Activated CD8-positive, alpha-beta memory T cell treated with anti-CD3 and anti-CD28 coated beads, Interleukin-2, amount 50 U/mL, for 48 hours (primary cell): ENCODE measurements around the gene NPSR1.
"Not testable (repeated sequence)": the region's sequence is repeated elsewhere in the genome, so short reads cannot be mapped to it uniquely, and the experiment has no call there.

Experiments used
- DNase-seq: peaks from one replicate; pipeline ENCODE4 v3.0.0-alpha.2; 2020

Gene NPSR1, protein sequence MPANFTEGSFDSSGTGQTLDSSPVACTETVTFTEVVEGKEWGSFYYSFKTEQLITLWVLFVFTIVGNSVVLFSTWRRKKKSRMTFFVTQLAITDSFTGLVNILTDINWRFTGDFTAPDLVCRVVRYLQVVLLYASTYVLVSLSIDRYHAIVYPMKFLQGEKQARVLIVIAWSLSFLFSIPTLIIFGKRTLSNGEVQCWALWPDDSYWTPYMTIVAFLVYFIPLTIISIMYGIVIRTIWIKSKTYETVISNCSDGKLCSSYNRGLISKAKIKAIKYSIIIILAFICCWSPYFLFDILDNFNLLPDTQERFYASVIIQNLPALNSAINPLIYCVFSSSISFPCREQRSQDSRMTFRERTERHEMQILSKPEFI

DNA sequence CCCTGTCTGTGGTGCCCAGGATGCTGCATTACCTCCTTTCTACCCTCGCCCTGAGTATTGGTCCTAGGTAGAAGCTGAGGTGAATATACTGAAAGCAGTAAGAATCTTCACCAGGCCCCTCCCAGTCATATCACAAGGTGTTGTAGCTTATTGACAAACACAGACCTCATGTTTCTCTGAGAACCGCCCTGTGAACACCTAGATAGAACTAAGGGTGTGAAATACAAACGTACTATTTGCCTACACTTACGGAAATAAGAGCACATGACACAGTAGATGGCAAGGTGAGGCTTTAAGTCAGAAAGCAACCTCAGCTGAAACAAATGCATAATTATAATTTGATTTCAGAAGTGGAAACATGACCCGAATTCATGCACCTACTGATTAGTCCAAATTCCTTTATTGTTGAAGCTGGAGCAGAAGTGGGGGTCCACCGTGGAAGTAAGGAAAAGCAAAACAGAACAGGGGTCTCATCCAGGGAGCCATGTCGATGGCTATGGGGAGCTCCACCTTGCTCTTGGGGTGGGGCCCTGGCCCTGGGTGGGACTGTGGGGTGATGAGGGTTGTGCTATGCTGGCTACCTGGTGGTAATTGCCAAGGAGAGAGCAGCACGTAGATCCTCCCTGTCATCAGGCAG, at the start of gene NPSR1:
Gene NPSR1, plus strand, starts transcription at position 587 of the 637 bp plus-strand sequence. CDS start 195 bp downstream, outside the sequence.
- no peak for DNase-seq

DNA sequence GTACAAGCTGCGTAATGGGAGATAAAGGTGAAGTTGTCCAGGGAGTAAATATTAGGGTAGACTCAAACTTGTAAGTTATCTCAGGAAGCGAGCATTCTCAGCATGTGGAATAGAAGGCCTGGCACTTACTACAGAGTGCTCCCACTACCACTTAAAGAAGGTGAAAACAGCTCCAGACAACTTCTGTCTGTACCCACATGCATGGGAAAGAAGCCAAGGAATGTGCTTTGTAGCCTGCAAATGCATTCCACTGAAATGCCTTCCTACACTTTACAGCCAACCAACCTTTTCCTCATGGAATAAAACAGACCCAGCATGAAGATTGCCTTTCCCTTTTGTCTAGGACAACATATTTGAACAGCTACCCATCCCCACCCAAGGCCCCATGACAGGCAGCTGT, 45.4 kb upstream of the NPSR1 start:
- no peak for DNase-seq

DNA sequence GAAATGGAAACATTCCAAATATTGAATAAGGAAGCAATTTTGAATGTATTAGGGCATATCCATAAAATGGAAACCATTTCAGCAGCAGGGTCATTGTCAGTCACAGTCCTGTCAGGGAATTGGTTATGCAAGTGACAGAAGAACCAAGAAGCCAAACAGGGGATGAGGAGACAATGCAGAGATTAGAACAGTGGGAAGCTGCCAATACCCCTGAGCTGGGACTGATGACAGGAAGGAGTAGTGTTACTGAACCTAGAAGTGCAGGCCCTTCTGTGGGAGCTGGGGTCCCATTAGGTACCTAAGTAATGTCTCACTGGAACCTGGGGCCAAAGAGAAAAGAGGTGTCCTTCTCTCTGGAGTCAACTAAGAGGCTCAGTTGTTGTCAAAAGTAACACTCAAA, 37.6 kb upstream of the NPSR1 start:
- DNase-seq, result no peak

DNA sequence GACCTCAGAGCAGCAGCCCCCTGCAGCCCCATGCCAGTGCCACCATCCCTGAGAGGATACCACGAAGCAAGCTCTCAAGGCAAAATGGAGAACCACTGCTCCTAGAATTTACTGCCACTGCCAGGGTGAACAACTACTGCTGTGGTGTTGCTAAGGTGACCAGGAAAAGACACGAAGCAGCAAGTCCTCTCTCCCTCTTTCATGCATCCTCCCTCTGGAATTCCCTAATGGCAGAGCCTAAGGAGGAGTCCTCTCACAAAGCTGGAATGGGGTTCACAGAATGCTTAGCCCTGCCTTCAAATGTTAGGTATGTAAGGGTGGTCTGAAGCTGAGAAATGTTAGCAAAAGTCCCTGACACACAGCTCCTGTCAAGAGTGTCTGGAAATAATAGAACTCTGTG, 35.8 kb upstream of the NPSR1 start:
- no peak for DNase-seq

DNA sequence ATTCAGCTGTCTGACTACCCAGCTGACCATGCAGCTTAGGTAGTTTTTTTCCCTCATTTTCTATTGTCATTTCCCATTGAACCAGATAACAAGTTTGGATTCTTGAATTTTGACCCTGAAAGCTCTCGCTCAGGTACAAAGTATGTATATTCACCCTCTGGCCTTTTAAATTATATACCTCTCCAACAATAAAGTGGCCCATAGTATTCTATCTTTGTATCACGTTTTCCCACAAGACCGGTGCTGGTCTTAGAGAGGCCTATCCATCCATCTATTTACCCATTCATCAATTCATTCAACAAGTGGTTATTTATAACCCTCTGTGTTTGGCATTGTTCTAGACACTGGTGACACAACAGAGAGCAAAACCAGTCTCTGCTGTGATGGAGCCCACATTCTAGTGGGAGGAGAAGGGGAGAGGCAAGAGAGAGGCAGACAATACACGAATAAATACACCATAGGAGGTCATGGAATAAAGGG, 35.2 kb upstream of the NPSR1 start:
- no peak for DNase-seq

DNA sequence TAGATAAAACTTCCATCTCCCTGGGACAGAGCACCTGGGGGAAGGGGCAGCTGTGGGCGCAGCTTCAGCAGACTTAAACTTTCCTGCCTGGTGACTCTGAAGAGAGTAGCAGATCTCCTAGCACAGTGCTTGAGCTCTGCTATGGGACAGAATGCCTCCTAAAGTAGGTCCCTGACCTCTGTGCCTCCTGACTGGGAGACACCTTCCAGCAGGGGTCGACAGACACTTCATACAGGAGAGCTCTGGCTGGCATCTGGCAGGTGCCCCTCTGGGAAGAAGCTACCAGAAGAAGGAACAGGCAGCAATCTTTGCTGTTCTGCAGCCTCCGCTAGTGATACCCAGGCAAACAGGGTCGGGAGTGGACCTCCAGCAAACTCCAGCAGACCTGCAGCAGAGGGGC, 29.4 kb upstream of the NPSR1 start:
- DNase-seq, result not testable (repeated sequence)

DNA sequence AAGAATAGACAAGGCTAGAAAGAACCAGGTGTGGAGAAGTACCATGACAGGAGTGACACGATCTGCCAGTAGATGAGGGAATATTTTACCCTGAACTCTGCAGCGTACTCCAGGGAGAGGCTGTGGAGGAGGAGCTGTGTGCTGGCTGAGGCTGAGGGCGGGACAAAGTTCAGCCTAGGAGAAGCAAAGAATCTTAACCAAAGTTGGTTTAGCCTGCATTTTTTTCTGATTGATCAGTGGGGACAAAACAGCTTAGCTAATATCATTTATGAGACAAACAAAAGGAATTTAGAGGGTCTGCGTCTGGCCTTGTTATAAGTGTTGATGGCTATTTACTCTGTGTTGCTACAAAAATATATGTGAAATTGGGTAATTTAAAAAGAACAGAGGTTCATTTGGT, 5.2 kb upstream of the NPSR1 start:
- no peak for DNase-seq

DNA sequence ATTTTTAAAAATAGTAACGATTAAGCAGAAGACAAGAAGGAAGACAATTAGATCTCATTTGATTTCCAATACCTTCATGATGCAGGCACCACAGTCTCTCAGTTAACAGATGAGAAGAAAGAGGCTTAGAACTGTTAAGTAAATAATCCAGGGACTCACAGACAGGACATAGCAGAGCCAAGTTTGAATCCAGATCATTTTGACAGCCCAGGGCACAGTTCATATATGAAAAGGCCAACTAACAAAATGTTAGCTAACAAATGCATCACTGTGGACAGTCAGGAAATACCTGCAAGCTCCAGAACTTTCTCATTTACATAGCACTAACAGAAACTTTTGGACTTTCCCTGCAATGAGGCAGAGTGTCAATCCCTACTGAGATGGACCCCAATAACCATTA, 4.2 kb upstream of the NPSR1 start:
- DNase-seq, result no peak

DNA sequence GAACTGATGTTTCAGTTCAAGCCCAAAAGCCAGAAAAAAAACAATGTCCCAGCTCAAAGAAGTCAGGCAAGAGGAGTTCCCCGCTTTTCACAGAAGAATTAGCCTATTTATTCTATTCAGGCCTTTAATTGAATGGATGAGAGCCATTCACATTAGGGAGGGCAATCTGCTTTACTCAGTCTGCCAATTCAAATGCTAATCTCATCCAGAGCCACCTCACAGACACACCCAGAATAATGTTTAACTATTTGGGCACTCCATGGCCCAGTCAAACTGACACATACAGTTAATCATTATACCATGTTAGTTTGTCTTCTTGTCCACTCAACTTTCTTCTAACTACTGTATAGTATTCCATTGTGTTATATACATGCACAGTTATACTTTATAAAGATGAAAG, 2.6 kb upstream of the NPSR1 start:
- DNase-seq, result no peak

DNA sequence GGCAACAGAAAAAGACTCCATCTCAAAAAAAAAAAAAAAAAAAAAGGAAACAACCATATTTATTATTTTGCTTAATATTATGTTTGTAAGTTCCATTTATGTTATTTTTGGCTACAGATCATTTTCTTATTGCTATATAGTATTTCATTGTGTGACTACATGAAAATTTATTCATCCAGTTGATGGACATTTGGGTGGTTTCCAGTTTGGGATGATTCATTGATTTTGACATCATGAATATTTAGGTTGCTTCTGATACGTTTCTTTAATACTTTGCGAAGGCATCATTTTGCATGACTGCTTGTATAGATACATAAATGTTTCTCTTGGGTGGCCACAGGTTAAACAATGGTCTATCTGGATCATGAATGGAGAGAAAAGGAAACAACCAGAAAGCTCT, 2.0 kb upstream of the NPSR1 start:
- no peak for DNase-seq

DNA sequence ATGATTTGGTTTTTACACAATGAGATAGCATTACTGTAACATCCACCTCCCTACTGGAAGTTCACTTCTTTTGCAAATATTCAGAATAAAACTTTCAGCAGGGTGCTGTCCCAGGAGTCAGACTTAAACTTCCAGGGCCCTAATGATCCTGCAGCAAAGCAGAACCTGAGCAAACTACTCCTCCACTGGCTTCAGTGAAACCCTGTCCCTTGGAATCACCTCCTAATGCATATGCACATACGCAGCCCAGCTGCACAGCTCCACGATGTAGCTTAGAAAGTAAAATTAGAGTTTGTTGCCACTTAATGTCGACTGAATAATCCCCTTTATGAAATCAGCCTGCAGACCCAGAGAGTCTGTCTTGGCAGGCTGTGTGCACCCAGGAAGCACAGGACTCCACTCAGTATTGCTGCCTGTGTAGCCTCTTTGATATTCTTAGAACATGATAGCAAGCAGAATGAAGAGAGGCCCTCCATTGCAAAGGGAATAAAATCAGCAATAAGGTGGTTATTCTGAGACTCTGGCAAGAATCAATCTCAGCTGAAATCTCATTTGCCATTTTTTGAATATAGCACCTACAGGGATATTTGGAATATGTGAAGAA, 1.6 kb downstream of the NPSR1 start:
- no peak for DNase-seq

DNA sequence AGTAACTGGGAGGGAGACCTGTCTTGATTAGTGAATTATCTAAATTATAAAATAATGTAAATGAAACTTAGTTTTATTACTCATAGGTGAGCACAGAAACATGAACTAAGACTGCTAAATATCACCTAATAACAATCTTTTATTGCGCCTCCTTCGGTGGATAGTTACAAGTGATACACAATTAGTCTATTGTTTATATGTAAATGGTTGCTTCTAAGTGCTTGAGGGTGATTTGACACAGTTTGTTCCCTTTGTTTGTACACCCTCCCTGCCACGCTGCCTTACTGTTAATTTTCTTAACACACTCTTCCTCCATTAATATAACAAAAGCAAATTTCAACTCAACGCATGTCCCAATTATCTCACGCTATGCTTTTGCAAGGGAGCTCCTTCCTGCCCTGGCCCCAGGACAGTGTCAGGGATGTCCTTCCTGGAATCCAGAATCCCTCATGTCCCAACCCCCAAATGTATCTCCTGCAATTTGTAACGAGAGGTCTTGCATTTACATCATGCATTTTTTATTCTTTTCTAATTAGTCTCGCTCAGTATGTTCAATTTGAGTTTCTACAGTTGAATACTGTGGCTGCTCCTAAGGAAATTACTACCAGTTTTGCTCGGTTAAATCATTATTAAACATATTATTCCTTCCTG, 4.2 kb downstream of the NPSR1 start:
- DNase-seq, result no peak

DNA sequence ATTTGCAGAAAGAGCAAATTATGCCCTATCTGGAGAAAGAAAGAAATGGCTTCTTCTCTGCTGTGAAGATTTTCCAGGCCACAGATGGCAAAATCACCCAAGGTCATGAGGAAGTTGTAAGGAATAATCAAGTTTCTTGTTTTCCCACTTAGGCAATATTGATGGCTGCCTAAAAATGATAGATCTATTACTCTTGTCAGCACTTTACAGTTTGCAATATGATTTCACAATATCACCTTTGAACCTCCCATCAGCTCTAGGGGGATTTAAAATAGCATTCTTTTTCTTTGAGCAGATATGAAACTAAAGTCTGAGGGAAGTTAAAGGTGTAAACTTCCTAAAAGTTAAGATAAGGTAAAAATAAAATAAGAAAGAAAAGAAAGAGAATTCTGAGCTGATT, 6.7 kb downstream of the NPSR1 start:
- no peak for DNase-seq

DNA sequence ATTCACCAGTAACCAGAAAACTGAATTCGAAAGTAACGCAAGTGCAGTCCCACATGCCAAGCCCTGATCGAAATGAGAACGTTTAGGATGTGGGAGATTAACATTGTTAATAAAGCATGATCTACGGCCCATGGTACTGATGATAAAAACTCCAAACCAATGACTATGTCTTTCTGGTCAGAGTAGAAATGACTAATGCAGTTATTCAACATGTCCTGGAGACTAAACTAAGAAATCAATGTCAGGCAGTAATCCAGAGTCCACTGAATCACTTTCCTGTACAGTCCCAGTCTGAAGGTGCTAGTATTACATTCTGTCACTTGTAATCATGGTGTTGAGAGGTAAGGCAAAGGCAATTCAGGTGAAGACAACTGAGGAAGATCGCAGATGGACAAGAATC, 14.4 kb downstream of the NPSR1 start:
- DNase-seq, result no peak

DNA sequence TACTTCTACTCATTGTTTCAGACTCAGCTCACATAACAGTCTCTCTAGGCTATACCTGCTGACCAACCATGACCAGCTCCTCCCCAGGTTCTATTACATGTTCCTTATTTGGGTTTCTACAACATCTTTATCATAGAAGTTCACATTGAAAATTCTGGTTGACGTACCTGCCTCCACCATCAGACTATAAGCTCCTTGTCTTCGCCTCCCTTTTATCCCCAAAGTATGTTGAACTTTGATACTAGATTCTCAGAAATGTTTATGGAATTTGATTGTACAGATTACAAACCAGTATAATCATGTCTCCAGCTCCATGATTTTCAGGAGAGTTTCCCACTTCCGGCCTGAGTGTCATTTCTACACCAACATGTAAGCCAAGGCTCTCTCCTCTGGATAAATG, 15.0 kb downstream of the NPSR1 start:
- no peak for DNase-seq

DNA sequence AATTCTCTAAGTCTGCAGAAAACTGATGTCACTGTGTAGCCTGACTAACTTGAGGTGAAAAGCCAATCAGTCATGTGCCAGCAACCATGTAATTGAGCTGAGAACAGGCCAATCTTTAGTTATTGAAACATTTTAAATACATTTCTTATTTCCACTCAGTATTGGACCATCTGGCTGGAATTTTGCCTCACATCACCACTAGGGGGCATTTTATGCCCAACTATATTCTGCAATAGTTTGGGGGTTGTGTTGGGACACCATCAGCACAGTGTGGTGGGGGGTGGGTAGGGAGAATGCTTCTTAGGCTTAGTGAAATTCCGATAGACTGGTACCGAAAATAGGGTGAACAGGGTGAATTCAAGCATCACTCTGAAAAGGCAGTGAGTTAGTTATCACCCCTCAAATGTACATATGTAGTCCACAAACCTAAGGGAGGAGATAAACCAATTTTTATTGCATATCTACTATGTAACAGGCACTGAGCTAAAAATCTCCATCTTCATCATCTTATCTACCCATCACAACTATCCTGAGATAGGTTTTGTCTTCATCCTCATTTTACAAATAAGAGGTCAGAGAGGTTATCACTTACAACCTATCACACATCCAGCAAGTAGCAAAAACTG, 17.8 kb downstream of the NPSR1 start:
- no peak for DNase-seq

DNA sequence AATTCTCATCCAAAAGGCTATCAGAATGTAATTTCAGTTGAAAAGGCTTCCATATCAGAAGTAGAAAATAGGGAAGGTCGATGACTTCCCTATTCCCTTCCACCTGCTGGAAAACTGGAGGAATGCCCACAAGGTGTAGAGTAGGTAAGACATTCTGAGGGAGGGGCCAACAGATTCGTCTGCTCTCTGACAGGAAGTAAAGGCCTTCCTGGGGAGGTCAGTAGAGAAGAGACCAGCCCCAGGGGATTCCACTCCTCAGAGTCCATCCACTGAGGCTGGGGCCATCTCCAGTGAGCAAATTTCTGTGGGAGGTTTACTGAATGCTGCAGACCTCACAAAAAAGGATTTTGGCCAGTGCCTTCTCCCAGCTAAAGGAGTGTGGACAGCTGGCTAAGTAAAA, 19.5 kb downstream of the NPSR1 start:
- DNase-seq, result no peak

DNA sequence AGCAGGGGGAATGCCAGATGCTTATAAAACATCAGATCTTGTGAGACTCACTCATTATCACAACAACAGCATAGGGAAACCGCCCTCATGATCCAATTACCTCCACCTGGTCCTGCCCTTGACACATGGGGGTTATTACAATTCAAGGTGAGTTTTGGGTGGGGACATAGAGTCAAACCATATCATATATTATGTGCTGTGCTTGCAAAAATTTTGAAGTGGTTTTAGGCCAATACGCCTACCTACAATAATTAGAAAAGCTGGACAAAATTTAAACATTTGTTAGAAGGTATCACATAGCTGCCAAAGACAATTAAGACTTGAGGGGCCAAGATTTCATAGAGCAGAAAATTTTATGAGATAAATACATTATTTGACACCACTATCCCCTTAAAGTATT, 29.5 kb downstream of the NPSR1 start:
- no peak for DNase-seq

DNA sequence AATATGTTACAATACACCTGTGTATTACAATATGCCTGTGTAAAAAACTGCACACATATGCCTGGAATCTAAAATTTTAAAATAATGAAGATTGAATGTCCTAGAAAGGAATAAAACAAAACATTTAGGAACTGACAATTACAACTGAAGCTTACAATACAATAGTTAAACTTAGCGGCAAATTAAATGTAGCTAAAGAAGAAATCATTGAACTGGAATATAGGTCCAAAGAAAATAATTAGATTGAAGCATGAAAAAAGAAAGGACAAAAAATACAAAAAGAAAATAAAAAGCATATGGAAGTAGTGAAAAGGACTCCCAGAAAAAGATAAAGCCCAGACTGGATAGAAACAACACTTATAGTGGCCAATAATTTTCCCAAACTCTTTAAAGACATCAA, 38.4 kb downstream of the NPSR1 start:
- DNase-seq, result no peak

DNA sequence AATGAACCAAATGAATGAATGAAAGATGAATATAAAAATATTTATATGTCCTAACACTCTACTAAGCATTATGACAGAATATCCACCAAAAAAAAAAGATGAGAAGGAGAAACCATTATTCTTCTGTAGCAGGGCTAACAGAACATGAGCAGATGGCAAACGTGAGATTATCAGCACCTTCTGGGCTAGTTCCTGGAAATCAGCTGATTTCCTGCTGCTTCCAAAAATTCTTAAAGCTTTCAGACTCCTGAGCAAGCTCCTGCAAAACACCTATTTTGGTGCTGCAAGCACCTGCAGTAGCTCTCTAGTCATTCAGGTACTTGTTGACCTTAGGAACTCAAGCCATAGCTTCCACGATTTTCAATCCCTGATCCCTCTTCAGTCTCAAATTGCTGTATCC, 51.8 kb downstream of the NPSR1 start:
- no peak for DNase-seq

DNA sequence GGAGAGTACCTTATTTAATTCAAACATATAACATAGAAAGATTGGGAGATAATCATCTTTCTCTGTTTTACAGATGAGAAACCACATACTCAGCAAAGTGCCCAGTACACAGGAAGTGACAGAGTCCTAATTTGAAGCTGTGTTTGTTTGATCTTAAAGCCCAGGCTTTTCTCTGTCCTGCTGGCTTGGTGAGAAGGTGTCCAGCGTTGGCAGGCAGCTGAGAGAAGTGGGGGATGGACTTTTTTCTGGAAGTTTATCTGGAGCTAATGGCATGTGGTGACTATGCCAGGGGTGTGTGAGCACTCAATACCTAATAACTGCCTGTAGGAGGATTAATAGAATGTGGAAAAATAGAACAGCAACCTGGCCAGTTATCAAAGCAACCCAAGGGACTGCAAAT, 60.8 kb downstream of the NPSR1 start:
- no peak for DNase-seq

DNA sequence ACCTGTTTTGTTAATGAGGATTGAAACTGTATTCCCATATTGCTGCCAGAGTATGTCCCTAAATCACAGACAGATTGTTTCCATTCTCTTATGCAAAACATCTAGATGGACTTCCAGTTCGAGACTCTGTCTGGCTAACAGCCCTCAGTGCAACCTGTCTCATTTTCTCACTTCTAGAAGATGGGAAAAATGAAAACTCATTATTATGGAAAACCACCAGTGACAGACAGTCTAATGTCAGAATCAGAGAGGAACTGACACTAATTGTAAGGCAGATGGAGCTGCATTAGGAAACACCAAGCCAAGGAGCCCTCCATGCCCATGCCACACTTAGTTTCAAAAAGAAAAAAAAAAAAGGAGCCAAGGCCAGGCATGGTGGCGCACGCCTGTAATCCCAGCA, 61.6 kb downstream of the NPSR1 start:
- DNase-seq, result no peak

DNA sequence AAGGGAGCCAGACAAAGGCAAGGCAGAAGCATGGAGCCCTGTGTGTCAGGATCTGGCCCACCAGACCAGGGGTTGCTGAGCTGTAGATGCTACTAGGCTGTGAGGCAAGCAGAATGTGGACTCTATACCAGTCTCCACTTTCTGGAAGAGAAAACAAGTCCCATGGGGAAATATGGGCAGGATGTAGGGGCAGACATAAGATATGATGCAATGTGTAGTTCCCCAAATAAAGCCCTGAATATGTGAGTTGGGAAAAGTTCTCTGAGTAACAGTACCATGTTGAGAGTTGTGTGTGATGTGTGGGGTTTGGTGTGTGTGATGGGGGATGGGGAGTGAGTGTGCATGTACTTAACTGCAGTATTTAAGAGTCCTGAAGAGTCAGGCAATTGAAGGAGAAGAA, 62.3 kb downstream of the NPSR1 start:
- DNase-seq, result no peak
